AG09309 (cell line): ENCODE results near the gene AGAP5.

ENCODE experiments used
- DNase-seq: peaks from one replicate; pipeline ENCODE4 v3.0.0-alpha.2; 2010; ENCODE audit warnings: low read depth
- H3K4me3 ChIP-seq: 2 replicates; pipeline ENCODE4 v1.5.1; 2011; ENCODE audit warnings: mild to moderate bottlenecking, low read depth, low read length, moderate library complexity; ENCODE audit not compliant: control insufficient read depth
- CTCF ChIP-seq: IDR thresholded peaks from 2 replicates; pipeline ENCODE4 v1.5.1; 2011; ENCODE audit warnings: mild to moderate bottlenecking, low read depth, low read length, inconsistent platforms; ENCODE audit not compliant: insufficient read depth, control insufficient read depth; ENCODE audit errors: missing control alignments

Gene AGAP5

GRCh38 chr10:73627300-73627699 lies 70.6 kb downstream of the AGAP5 start:
- no peak overlapping the region for H3K4me3 ChIP-seq
- no peak for DNase-seq
- no peak for TF ChIP-seq CTCF

DNA sequence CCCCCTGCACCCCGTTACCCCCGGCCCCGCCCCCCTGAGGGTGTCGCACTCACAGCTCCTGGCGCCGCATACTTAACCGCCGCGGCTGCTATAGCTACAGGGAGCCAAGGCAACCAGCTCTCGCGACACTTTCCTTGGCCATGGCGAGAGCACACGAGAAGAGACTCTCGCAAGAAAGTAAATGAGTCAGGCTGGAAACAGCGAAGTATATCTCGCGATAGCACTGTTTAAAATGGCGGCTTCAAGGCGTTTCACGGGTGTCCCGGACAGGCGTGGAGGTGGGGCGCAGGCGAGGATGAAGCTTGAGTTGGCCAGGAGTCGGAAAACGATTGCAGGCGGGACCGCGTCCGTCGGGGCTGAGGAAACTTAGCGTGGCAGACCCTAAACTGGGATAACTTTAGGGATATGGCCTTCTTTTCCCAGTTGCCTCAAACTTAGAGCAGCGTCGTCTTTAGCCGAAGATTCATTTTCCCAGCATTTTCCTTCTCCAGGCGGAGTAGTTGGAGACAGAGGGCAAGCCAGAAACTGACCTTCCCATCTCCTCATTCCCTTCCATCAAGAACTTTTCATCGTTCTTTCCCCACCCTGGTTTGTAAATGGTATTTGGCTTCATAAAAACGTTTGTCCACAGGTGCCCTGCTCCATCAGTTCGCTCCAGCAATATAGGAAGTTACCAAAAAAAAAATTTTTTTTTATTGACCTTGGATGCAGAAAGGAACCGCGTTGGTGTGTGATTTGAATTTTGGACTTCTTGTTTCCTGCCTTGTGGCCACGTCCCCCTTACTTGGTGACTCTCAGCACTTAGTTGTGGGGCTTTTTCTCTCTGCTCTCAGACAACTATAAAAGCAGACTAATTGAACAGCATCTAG lies 71.8 kb downstream of the AGAP5 start:
- H3K4me3 ChIP-seq, result peak overlapping the region; percentile 86
- peak; percentile 93 for DNase-seq
- TF ChIP-seq CTCF, result no peak

DNA sequence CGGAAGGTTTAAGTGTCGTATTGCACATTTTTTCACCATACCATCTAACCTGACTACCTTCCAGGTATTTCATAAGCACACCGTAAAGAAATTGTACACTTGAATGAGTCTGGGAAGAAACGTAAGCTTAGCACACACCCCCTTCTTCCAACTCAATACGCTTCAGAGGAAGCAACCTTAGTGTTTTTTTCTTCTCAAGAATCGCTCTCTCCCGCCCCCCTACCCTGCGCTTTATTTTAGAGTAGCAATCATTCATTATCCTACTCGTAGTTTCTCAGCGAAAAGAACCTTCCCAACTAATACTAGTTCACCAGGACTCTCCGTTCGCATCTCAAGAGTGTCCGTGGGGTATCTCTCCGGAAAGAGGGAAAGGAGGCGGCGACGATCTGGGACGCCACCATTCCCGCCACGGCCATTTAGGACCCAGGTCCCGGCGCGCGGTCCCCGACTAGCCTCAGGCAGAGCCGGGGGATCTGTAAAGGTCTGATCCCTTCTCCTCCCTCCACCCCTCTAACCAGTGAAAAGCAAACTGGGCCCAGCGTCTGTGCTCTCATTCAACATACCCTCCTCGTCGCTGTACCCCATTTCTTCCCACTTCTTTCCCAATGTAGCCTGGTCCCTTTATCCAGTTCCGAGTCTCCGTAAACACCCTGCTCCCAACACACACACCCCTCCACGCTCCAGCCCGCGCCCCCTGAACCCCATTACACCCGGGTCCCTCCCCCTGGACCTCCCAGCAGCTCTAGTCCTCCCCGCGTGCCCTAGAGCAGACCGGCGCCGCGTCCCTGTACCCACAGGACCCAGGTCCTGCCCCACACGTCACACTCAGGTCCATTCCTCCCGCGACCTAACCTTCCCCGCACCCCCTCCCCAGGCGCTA lies 72.7 kb downstream of the AGAP5 start:
- TF ChIP-seq CTCF, result no peak
- peak overlapping the region; percentile 86 for H3K4me3 ChIP-seq
- DNase-seq, result no peak
